GM23338 (cell line): ENCODE data around the gene LDLRAD3.

Source experiments
- CREB1 ChIP-seq: fragments of 250-450 bp; sonication (Bioruptor Pico); IDR thresholded peaks from 2 replicates; pipeline ENCODE4 v1.5.0; 2020; ENCODE audit warnings: low read depth, mild to moderate bottlenecking, moderate library complexity
- CTCF ChIP-seq, 2 experiments: fragments of 200-600 bp in 1 of 2; sonication (generic) in 1 of 2; conservative IDR thresholded peaks; 2 replicates each; pipeline versions ENCODE4 v1.5.1 to v1.6.1; 2016 to 2017; ENCODE audit warnings: antibody characterized with exemption in 2 of 2, low read depth in 2 of 2, mild to moderate bottlenecking in 2 of 2, moderate library complexity in 1 of 2
- ETS1 ChIP-seq: IDR thresholded peaks from 2 replicates; pipeline ENCODE4 v1.6.1; 2016; ENCODE audit warnings: antibody characterized with exemption
- EZH2 ChIP-seq: fragments of 200-600 bp; sonication (generic); IDR thresholded peaks from one replicate; pipeline ENCODE4 v1.8.0; 2017; ENCODE audit warnings: antibody characterized with exemption, mild to moderate bottlenecking, low read depth; ENCODE audit not compliant: unreplicated experiment
- EZH2phosphoT487 ChIP-seq: fragments of 200-600 bp; sonication (generic); IDR thresholded peaks from one replicate; pipeline ENCODE4 v1.8.1; 2018; ENCODE audit warnings: antibody characterized with exemption; ENCODE audit not compliant: unreplicated experiment
- JUNB ChIP-seq: IDR thresholded peaks from one replicate; pipeline ENCODE4 v1.6.1; 2016; ENCODE audit warnings: antibody characterized with exemption; ENCODE audit not compliant: unreplicated experiment
- NANOG ChIP-seq: IDR thresholded peaks from 2 replicates; pipeline ENCODE4 v1.6.1; 2016; ENCODE audit warnings: antibody characterized with exemption, borderline replicate concordance
- POLR2AphosphoS5 ChIP-seq: IDR thresholded peaks from 2 replicates; pipeline ENCODE4 v1.6.1; 2016; ENCODE audit warnings: antibody characterized with exemption, low read depth
- REST ChIP-seq: IDR thresholded peaks from one replicate; pipeline ENCODE4 v1.6.1; 2018; ENCODE audit warnings: antibody characterized with exemption; ENCODE audit not compliant: unreplicated experiment
- STAT1 ChIP-seq: IDR thresholded peaks from one replicate; pipeline ENCODE4 v1.6.1; 2016; ENCODE audit warnings: antibody characterized with exemption; ENCODE audit not compliant: unreplicated experiment
- ZNF114 ChIP-seq: fragments of 250-450 bp; sonication (Bioruptor Pico); IDR thresholded peaks from 2 replicates; pipeline ENCODE4 v1.5.0; 2020; ENCODE audit warnings: mild to moderate bottlenecking, moderate library complexity
- ZNF331 ChIP-seq: fragments of 250-450 bp; sonication (Bioruptor Pico); IDR thresholded peaks from 2 replicates; pipeline ENCODE4 v1.5.0; 2020; ENCODE audit warnings: low read depth, mild to moderate bottlenecking, moderate library complexity
- ZNF462 ChIP-seq: fragments of 250-450 bp; sonication (Bioruptor Pico); IDR thresholded peaks from 2 replicates; pipeline ENCODE4 v1.5.0; 2020; ENCODE audit warnings: mild to moderate bottlenecking, moderate library complexity

GRCh38 chr11:35937111-35937510, 6.8 kb upstream of the LDLRAD3 start:
- TF ChIP-seq CTCF (conservative IDR thresholded peaks at IDR 0.05; ENCODE audit: low read depth in 2 of 2) (no peak), EZH2 (no peak), NANOG (no peak), REST (no peak), POLR2AphosphoS5 (no peak), ZNF114 (no peak), JUNB (no peak), ETS1 (no peak), CREB1 (no peak), ZNF331 (CRISPR knock-in tag) (no peak), EZH2phosphoT487 (no peak), ZNF462 (CRISPR knock-in tag) (no peak), STAT1 (no peak)
